ENCODE data around the gene SUFU. TPM values are rescaled to one million over a fixed set of nuclear protein-coding genes. Genes with fewer than 3 reads are reported as not detected.

Gene SUFU
- total RNA-seq, 2 donors from 2014 or later, result 3.1 to 6.6 TPM

DNA sequence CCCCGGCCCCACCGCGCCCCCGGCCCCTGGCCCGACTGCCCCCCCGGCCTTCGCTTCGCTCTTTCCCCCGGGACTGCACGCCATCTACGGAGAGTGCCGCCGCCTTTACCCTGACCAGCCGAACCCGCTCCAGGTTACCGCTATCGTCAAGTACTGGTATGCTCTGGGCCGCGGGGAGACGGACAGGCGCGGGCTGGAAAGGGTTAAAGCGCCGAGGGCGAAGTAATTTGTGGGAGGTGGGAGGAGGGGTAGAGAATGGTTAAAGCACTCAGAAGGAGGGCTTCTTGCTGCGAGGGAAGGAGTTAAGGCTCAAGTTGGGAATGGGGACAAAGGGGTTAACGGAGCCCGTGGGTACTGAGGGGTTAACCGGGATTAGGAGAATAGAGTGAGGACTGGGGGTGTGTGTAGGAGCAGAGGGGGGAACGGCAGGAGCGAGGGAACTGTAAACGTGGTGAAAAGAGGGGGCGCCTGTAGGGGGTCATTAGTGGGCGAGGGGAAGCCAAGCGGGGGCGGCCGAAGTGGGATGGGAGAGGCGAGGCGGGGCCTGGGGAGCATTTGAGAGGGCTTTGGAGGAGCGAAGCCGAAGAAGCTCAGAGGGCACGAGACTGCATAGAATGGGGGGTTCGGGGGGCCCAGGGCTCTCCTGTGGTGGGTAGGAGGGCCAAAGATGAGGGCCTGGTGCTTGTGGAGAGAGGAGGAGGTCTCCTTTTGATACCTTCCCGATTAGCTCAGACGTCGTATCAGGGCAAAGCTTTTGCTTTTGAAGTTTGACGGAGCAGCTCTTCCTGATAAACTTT lies 605 bp downstream of the SUFU start:
- Histone ChIP-seq H3K4me3 (peak overlapping the region; percentile 74 to 84), H3K36me3 (replicated peaks in 1 of 2; ENCODE audit: insufficient read depth in 1 of 2, low read depth in 2 of 2) (no peaks in the 10 kb centered on the region), H3K27ac (peak overlapping the region in 3 of 4 donors; percentile 70 to 93 (median 71)), H3K4me1 (peaks cover 29% of the 10 kb centered on the region), H3K9me3 (no peaks in the 10 kb centered on the region), H3K27me3 (no peaks in the 10 kb centered on the region)
- DNase-seq (peak; percentile 17 to 30 (median 24)), ATAC-seq (no peak)
- WGBS, 2 donors, result 0 to 1% methylated on average over 36 to 44 of the region's 47 CpGs
- no peak for TF ChIP-seq POLR2A (IDR thresholded peaks at IDR 0.05)
- TF ChIP-seq, protein P1, sequence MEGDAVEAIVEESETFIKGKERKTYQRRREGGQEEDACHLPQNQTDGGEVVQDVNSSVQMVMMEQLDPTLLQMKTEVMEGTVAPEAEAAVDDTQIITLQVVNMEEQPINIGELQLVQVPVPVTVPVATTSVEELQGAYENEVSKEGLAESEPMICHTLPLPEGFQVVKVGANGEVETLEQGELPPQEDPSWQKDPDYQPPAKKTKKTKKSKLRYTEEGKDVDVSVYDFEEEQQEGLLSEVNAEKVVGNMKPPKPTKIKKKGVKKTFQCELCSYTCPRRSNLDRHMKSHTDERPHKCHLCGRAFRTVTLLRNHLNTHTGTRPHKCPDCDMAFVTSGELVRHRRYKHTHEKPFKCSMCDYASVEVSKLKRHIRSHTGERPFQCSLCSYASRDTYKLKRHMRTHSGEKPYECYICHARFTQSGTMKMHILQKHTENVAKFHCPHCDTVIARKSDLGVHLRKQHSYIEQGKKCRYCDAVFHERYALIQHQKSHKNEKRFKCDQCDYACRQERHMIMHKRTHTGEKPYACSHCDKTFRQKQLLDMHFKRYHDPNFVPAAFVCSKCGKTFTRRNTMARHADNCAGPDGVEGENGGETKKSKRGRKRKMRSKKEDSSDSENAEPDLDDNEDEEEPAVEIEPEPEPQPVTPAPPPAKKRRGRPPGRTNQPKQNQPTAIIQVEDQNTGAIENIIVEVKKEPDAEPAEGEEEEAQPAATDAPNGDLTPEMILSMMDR (IDR thresholded peaks at IDR 0.05), result no peak
- intact Hi-C loops (cut with DNase I), result no loop called here

DNA sequence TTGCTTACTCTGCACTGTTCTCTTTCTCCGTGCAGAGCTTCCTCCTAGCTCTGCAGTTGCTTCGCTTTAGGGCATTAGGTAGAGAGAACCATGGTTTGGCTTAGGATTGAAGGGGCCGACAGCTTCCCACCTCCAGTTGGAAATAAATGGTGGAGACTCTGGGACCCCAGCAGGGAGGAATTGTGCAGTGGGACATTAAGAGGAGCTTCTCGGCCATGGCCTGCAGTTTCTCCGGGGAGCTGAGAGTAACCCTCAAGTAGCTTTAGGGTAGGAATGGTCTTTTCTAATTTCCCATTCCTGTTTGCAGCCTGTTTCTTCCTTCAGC lies 1.2 kb downstream of the SUFU start:
- DNase-seq (no peak), ATAC-seq (no peak)

DNA sequence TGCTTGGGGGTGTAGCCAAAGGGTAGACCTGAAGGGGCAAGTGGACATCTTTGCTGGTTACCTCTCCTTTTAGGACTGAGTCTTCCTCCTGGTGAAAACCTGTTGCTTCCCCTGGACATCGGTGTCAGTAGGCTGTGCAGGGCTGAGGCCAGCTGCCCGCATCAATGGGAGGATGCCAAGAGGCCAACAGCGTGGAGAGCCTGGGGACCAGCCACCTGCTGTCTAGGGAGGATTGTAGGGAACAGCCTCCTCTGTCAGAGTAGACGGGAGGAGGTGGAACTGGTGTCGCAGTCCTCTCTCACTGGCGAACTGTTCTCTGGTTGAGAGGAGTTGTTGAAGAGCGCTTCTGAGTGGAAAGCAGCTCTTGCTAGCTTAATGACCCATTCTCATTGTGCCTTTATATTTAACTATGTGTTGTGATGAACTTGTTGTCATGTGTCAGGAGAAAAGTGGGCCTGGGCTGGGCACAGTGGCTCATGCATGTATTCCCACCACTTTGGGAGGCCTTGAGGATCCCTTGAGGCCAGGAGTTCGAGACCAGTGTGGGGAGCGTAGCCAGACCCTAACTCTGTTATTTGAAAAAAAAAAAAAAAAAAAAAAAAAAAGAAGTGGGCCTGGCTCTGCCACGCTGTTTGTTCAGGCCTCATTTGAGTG lies 1.8 kb downstream of the SUFU start:
- H3K4me3 ChIP-seq, result no peak overlapping the region
- TF ChIP-seq POLR2A (IDR thresholded peaks at IDR 0.05), result no peak
- TF ChIP-seq, protein P1 (IDR thresholded peaks at IDR 0.05), result no peak
- H3K36me3 ChIP-seq (replicated peaks in 1 of 2; ENCODE audit: insufficient read depth in 1 of 2, low read depth in 2 of 2), result no peaks in the 10 kb centered on the region
- peak in 2 of 4 donors; percentile 20 to 33 for DNase-seq
- 69 to 75% methylated on average over 10 of the region's 10 CpGs for WGBS, 2 donors
- no peaks in the 10 kb centered on the region for H3K27me3 ChIP-seq
- no peaks in the 10 kb centered on the region for H3K9me3 ChIP-seq
- no peak for ATAC-seq
- peaks cover 28% of the 10 kb centered on the region for H3K4me1 ChIP-seq
- intact Hi-C loops (cut with DNase I), result no loop called here
- H3K27ac ChIP-seq, result no peak overlapping the region

More for the DNA sequence above, 1.2 kb downstream of the SUFU start:
- H3K4me3 ChIP-seq, result no peak overlapping the region
- H3K9me3 ChIP-seq, result no peaks in the 10 kb centered on the region
- TF ChIP-seq, protein P1 (IDR thresholded peaks at IDR 0.05), result no peak
- no peak for TF ChIP-seq POLR2A (IDR thresholded peaks at IDR 0.05)
- 16 to 17% methylated on average over 5 of the region's 5 CpGs for WGBS, 2 donors
- no peaks in the 10 kb centered on the region for H3K36me3 ChIP-seq (replicated peaks in 1 of 2; ENCODE audit: insufficient read depth in 1 of 2, low read depth in 2 of 2)
- intact Hi-C loops (cut with DNase I), result no loop called here
- H3K27me3 ChIP-seq, result no peaks in the 10 kb centered on the region
- peaks cover 29% of the 10 kb centered on the region for H3K4me1 ChIP-seq
- H3K27ac ChIP-seq, result peak overlapping the region in 3 of 4 donors; percentile 70 to 93 (median 71)

DNA sequence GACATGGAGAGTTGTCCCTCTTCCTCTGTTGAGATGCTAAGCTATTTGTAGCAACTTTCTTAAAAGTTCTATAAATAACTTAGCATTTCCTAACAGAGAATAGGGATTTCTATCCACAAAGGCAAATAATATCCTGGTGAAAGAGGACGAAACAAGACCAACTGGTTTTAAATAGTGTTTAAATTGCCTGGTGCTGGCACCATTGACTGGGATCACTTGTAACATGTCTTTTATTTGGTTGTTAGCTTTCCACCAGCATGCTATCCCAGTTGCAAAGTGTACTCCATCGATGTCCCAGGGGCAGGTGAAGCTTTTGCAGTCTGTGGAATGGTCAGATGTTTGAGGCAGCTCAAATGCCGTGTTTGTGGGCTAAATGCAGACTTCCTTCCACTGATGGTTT lies 3.7 kb downstream of the SUFU start:
- DNase-seq, result no peak
- Histone ChIP-seq H3K36me3 (replicated peaks in 1 of 2; ENCODE audit: insufficient read depth in 1 of 2, low read depth in 2 of 2) (peaks cover 0 to 7% of the 10 kb centered on the region in 2 donors), H3K4me3 (no peak overlapping the region), H3K9me3 (no peaks in the 10 kb centered on the region), H3K27ac (no peak overlapping the region), H3K27me3 (no peaks in the 10 kb centered on the region), H3K4me1 (peaks cover 18% of the 10 kb centered on the region)
- ATAC-seq, result no peak
- WGBS, 2 donors, result 50 to 59% methylated on average over 3 of the region's 3 CpGs
- no peak for TF ChIP-seq POLR2A (IDR thresholded peaks at IDR 0.05)
- TF ChIP-seq, protein P1 (IDR thresholded peaks at IDR 0.05), result no peak
- intact Hi-C loops (cut with DNase I), result no loop called here
